Ovary (tissue), 3 donors: ENCODE measurements around the gene ANXA6.

Experiments
- EP300 ChIP-seq: sonication (generic); formaldehyde crosslinking; IDR thresholded peaks from one replicate; pipeline ENCODE4 v1.6.1; 2017; ENCODE audit warnings: antibody characterized with exemption
- POLR2A ChIP-seq: fragments of 450-650 bp; IDR thresholded peaks from one replicate; pipeline ENCODE4 v1.6.1; 2017; ENCODE audit warnings: antibody characterized with exemption, mild to moderate bottlenecking, moderate library complexity
- TF ChIP-seq, protein P1 (sequence below), 3 donors: fragments of 450-650 bp in 2 of 3; fragments of 200-600 bp in 1 of 3; IDR thresholded peaks; one replicate each; pipeline versions ENCODE4 v1.5.1 to v1.8.0; 2016 to 2022; ENCODE audit warnings: antibody characterized with exemption in 3 of 3, mild to moderate bottlenecking in 1 of 3
- donor health status: DM: no; HTN: no; CAD: no.

DNA sequence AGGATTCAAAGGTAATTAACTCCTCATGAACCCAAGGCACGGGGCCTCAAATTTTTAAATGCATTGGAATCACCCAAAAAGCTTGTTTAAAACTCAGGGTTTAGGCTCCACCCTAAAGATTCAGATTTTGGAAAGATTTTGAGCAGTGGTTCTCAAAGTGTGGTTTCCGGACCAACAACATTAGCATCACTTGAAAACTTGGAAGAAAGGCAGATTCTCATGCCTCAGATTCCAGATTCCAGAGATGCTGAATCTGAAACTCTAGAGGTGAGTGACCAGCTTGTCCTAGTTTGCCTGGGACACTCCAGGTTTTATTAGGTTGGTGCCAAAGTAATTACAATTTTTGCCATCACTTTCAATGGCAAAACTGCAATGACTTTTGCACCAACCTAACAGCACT, 52.0 kb downstream of the ANXA6 start:
- TF ChIP-seq, protein P1, sequence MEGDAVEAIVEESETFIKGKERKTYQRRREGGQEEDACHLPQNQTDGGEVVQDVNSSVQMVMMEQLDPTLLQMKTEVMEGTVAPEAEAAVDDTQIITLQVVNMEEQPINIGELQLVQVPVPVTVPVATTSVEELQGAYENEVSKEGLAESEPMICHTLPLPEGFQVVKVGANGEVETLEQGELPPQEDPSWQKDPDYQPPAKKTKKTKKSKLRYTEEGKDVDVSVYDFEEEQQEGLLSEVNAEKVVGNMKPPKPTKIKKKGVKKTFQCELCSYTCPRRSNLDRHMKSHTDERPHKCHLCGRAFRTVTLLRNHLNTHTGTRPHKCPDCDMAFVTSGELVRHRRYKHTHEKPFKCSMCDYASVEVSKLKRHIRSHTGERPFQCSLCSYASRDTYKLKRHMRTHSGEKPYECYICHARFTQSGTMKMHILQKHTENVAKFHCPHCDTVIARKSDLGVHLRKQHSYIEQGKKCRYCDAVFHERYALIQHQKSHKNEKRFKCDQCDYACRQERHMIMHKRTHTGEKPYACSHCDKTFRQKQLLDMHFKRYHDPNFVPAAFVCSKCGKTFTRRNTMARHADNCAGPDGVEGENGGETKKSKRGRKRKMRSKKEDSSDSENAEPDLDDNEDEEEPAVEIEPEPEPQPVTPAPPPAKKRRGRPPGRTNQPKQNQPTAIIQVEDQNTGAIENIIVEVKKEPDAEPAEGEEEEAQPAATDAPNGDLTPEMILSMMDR (IDR thresholded peaks at IDR 0.05), result no peak
- no peak for TF ChIP-seq POLR2A
- TF ChIP-seq EP300, result no peak
